Measurements from ENCODE around the gene CPSF7. TPM values are rescaled to one million over a fixed set of nuclear protein-coding genes. Genes with fewer than 3 reads are reported as not detected.

Gene CPSF7
- total RNA-seq, 1 experiment from 2014 or later = 51.1 TPM

- Histone ChIP-seq H3K4me3 (ENCODE audit: low read length) (no peak overlapping the region), H3K9me3 (ENCODE audit: low read length) (no peaks in the 10 kb centered on the region), H2AFZ (ENCODE audit: low read length) (no peak overlapping the region), H3K9ac (ENCODE audit: low read length) (no peak overlapping the region), H3K36me3 (ENCODE audit: low read depth, low read length) (peaks cover 90% of the 10 kb centered on the region), H3F3A (ENCODE audit: low read length, unreplicated experiment) (no peaks in the 10 kb centered on the region), H3K79me2 (ENCODE audit: low read length) (no peaks in the 10 kb centered on the region), H3K9me2 (replicated peaks; ENCODE audit: low read length) (no peaks in the 10 kb centered on the region), H3K4me2 (ENCODE audit: low read length) (no peak overlapping the region), H3K27ac (ENCODE audit: low read length) (no peak overlapping the region), H4K20me1 (ENCODE audit: low read length) (no peaks in the 10 kb centered on the region), H3K4me1 (ENCODE audit: insufficient read depth, low read length) (no peaks in the 10 kb centered on the region), H3K27me3 (ENCODE audit: low read length) (no peaks in the 10 kb centered on the region)
- TF ChIP-seq EZH2 (IDR thresholded peaks at IDR 0.05; ENCODE audit: low read length, unreplicated experiment) (no peak), EZH2phosphoT487 (IDR thresholded peaks at IDR 0.05; ENCODE audit: borderline replicate concordance, low read length) (no peak), CTCF (conservative IDR thresholded peaks at IDR 0.05; ENCODE audit: low read depth, low read length) (no peak)
- ChIA-PET POLR2A (ENCODE audit: unreplicated experiment) (interaction anchor here (0.7 kb wide), 1 partner anchor 390 kb away, joined by 4 read pairs; no protein-coding TSS in a partner anchor), CTCF (no interaction called here)
- ATAC-seq = no peak
- intact Hi-C loops (cut with micrococcal nuclease) = no loop called here
- no TSS peak for BruUV-seq (replicated peaks)
- no peak for DNase-seq
These were observed 22.6 kb downstream of the CPSF7 start for GRCh38 chr11:61406991-61407728.

- no peak for DNase-seq
- H3K9me3 ChIP-seq (ENCODE audit: low read length) = no peaks in the 10 kb centered on the region
- ChIA-PET POLR2A (ENCODE audit: unreplicated experiment) (no interaction called here), CTCF (no interaction called here)
- no peaks in the 10 kb centered on the region for H3K9me2 ChIP-seq (replicated peaks; ENCODE audit: low read length)
- no peak overlapping the region for H3K9ac ChIP-seq (ENCODE audit: low read length)
- H3K4me1 ChIP-seq (ENCODE audit: insufficient read depth, low read length) = no peaks in the 10 kb centered on the region
- no peak overlapping the region for H3K4me3 ChIP-seq (ENCODE audit: low read length)
- TF ChIP-seq EZH2 (IDR thresholded peaks at IDR 0.05; ENCODE audit: low read length, unreplicated experiment) (no peak), EZH2phosphoT487 (IDR thresholded peaks at IDR 0.05; ENCODE audit: borderline replicate concordance, low read length) (no peak), CTCF (conservative IDR thresholded peaks at IDR 0.05; ENCODE audit: low read depth, low read length) (no peak)
- ATAC-seq = no peak
- H2AFZ ChIP-seq (ENCODE audit: low read length) = no peak overlapping the region
- no peaks in the 10 kb centered on the region for H4K20me1 ChIP-seq (ENCODE audit: low read length)
- H3K27me3 ChIP-seq (ENCODE audit: low read length) = no peaks in the 10 kb centered on the region
- H3K4me2 ChIP-seq (ENCODE audit: low read length) = no peak overlapping the region
- H3K27ac ChIP-seq (ENCODE audit: low read length) = no peak overlapping the region
- H3F3A ChIP-seq (ENCODE audit: low read length, unreplicated experiment) = peaks cover 3% of the 10 kb centered on the region
- intact Hi-C loops (cut with micrococcal nuclease) = no loop called here
- no TSS peak for BruUV-seq (replicated peaks)
- peaks cover 82% of the 10 kb centered on the region for H3K36me3 ChIP-seq (ENCODE audit: low read depth, low read length)
- no peaks in the 10 kb centered on the region for H3K79me2 ChIP-seq (ENCODE audit: low read length)
These were observed 23.7 kb downstream of the CPSF7 start for GRCh38 chr11:61406067-61406466.

GRCh38 chr11:61404641-61405040 lies 25.1 kb downstream of the CPSF7 start:
- Histone ChIP-seq H3F3A (ENCODE audit: low read length, unreplicated experiment) (peaks cover 3% of the 10 kb centered on the region), H4K20me1 (ENCODE audit: low read length) (no peaks in the 10 kb centered on the region; the same call in 1 of the 2 replicates), H3K4me2 (ENCODE audit: low read length) (no peak overlapping the region), H3K9me2 (replicated peaks; ENCODE audit: low read length) (no peaks in the 10 kb centered on the region), H3K4me3 (ENCODE audit: low read length) (no peak overlapping the region), H3K4me1 (ENCODE audit: insufficient read depth, low read length) (no peaks in the 10 kb centered on the region), H3K36me3 (ENCODE audit: low read depth, low read length) (peaks cover 72% of the 10 kb centered on the region), H3K27ac (ENCODE audit: low read length) (no peak overlapping the region), H2AFZ (ENCODE audit: low read length) (no peak overlapping the region), H3K9ac (ENCODE audit: low read length) (no peak overlapping the region), H3K27me3 (ENCODE audit: low read length) (no peaks in the 10 kb centered on the region), H3K79me2 (ENCODE audit: low read length) (no peaks in the 10 kb centered on the region), H3K9me3 (ENCODE audit: low read length) (no peaks in the 10 kb centered on the region)
- DNase-seq (no peak), ATAC-seq (no peak)
- ChIA-PET CTCF (no interaction called here), POLR2A (ENCODE audit: unreplicated experiment) (no interaction called here)
- intact Hi-C loops (cut with micrococcal nuclease) = no loop called here
- TF ChIP-seq EZH2 (IDR thresholded peaks at IDR 0.05; ENCODE audit: low read length, unreplicated experiment) (no peak), EZH2phosphoT487 (IDR thresholded peaks at IDR 0.05; ENCODE audit: borderline replicate concordance, low read length) (no peak), CTCF (conservative IDR thresholded peaks at IDR 0.05; ENCODE audit: low read depth, low read length) (no peak)
- BruUV-seq (replicated peaks) = no TSS peak
